ENCODE measurements around the gene BAHD1.

The BAHD1 gene

GRCh38 chr15:40483919-40484318, 43.2 kb downstream of the BAHD1 start:
- no peak overlapping the region for H4K5ac ChIP-seq (ENCODE audit: low read length)
- no peak overlapping the region for H2BK120ac ChIP-seq (ENCODE audit: low read depth, low read length)
- no peak for DNase-seq
- no peaks in the 10 kb centered on the region for H3K27me3 ChIP-seq (ENCODE audit: insufficient read depth, low read length, poor library complexity)
- no peaks in the 10 kb centered on the region for H3K4me1 ChIP-seq (ENCODE audit: control insufficient read depth, low read depth, low read length)
- no peaks in the 10 kb centered on the region for H3K79me2 ChIP-seq (ENCODE audit: control insufficient read depth, insufficient read depth, low read length)
- H2BK15ac ChIP-seq (replicated peaks; ENCODE audit: low read depth): no peak overlapping the region
- no peak overlapping the region for H3K27ac ChIP-seq (ENCODE audit: low read depth, low read length)
- H3K23ac ChIP-seq (ENCODE audit: low read length): no peak overlapping the region
- no peak overlapping the region for H3K4ac ChIP-seq (ENCODE audit: low read depth, low read length)
- no peak overlapping the region for H2AK5ac ChIP-seq (ENCODE audit: low read length)
- H3K4me3 ChIP-seq (ENCODE audit: low read length): no peak overlapping the region
- WGBS (ENCODE audit: extremely low coverage, insufficient coverage, low lambda C conversion rate): no CpG with 5 or more reads among the region's 2 CpGs
- no peaks in the 10 kb centered on the region for H3K36me3 ChIP-seq (ENCODE audit: control insufficient read depth, insufficient read depth, low read length)
- H3K9ac ChIP-seq (ENCODE audit: low read length): no peak overlapping the region
- H4K8ac ChIP-seq (ENCODE audit: low read depth, low read length): no peak overlapping the region
- H3K79me1 ChIP-seq (ENCODE audit: low read length): no peaks in the 10 kb centered on the region
- H3K18ac ChIP-seq (ENCODE audit: low read length): no peak overlapping the region
- no peak overlapping the region for H3K56ac ChIP-seq (ENCODE audit: low read length)
- H2BK5ac ChIP-seq (ENCODE audit: low read length): no peak overlapping the region
- H3K4me2 ChIP-seq (ENCODE audit: low read length): no peak overlapping the region

- no peak overlapping the region for H3K18ac ChIP-seq (ENCODE audit: low read length)
- no peak overlapping the region for H2BK15ac ChIP-seq (replicated peaks; ENCODE audit: low read depth)
- no peaks in the 10 kb centered on the region for H3K79me2 ChIP-seq (ENCODE audit: control insufficient read depth, insufficient read depth, low read length)
- no peak overlapping the region for H2AK5ac ChIP-seq (ENCODE audit: low read length)
- H3K56ac ChIP-seq (ENCODE audit: low read length): no peak overlapping the region
- no peak overlapping the region for H3K4ac ChIP-seq (ENCODE audit: low read depth, low read length)
- no peaks in the 10 kb centered on the region for H3K36me3 ChIP-seq (ENCODE audit: control insufficient read depth, insufficient read depth, low read length)
- H3K4me2 ChIP-seq (ENCODE audit: low read length): no peak overlapping the region
- no peaks in the 10 kb centered on the region for H3K4me1 ChIP-seq (ENCODE audit: control insufficient read depth, low read depth, low read length)
- DNase-seq: no peak
- no peaks in the 10 kb centered on the region for H3K27me3 ChIP-seq (ENCODE audit: insufficient read depth, low read length, poor library complexity)
- no peaks in the 10 kb centered on the region for H3K79me1 ChIP-seq (ENCODE audit: low read length)
- no peak overlapping the region for H2BK120ac ChIP-seq (ENCODE audit: low read depth, low read length)
- no peak overlapping the region for H2BK5ac ChIP-seq (ENCODE audit: low read length)
- no peak overlapping the region for H3K23ac ChIP-seq (ENCODE audit: low read length)
- no peak overlapping the region for H3K27ac ChIP-seq (ENCODE audit: low read depth, low read length)
- H3K9ac ChIP-seq (ENCODE audit: low read length): no peak overlapping the region
- no peak overlapping the region for H3K4me3 ChIP-seq (ENCODE audit: low read length)
- no CpG with 5 or more reads among the region's 36 CpGs for WGBS (ENCODE audit: extremely low coverage, insufficient coverage, low lambda C conversion rate)
- no peak overlapping the region for H4K8ac ChIP-seq (ENCODE audit: low read depth, low read length)
- no peak overlapping the region for H4K5ac ChIP-seq (ENCODE audit: low read length)
These were observed 45.5 kb downstream of the BAHD1 start for GRCh38 chr15:40486066-40486770.

GRCh38 chr15:40487816-40488682, 47.3 kb downstream of the BAHD1 start:
- H3K79me2 ChIP-seq (ENCODE audit: control insufficient read depth, insufficient read depth, low read length): no peaks in the 10 kb centered on the region
- DNase-seq: no peak
- H3K4me2 ChIP-seq (ENCODE audit: low read length): no peak overlapping the region
- H3K79me1 ChIP-seq (ENCODE audit: low read length): no peaks in the 10 kb centered on the region
- no peaks in the 10 kb centered on the region for H3K4me1 ChIP-seq (ENCODE audit: control insufficient read depth, low read depth, low read length)
- H2AK5ac ChIP-seq (ENCODE audit: low read length): no peak overlapping the region
- H3K27me3 ChIP-seq (ENCODE audit: insufficient read depth, low read length, poor library complexity): no peaks in the 10 kb centered on the region
- H3K9ac ChIP-seq (ENCODE audit: low read length): no peak overlapping the region
- no peak overlapping the region for H2BK120ac ChIP-seq (ENCODE audit: low read depth, low read length)
- H2BK15ac ChIP-seq (replicated peaks; ENCODE audit: low read depth): no peak overlapping the region
- H3K23ac ChIP-seq (ENCODE audit: low read length): no peak overlapping the region
- no peak overlapping the region for H4K8ac ChIP-seq (ENCODE audit: low read depth, low read length)
- H3K36me3 ChIP-seq (ENCODE audit: control insufficient read depth, insufficient read depth, low read length): no peaks in the 10 kb centered on the region
- no peak overlapping the region for H3K56ac ChIP-seq (ENCODE audit: low read length)
- no peak overlapping the region for H4K5ac ChIP-seq (ENCODE audit: low read length)
- H3K27ac ChIP-seq (ENCODE audit: low read depth, low read length): no peak overlapping the region
- H3K18ac ChIP-seq (ENCODE audit: low read length): no peak overlapping the region
- WGBS (ENCODE audit: extremely low coverage, insufficient coverage, low lambda C conversion rate): no CpG with 5 or more reads among the region's 35 CpGs
- H3K4ac ChIP-seq (ENCODE audit: low read depth, low read length): no peak overlapping the region
- no peak overlapping the region for H3K4me3 ChIP-seq (ENCODE audit: low read length)
- H2BK5ac ChIP-seq (ENCODE audit: low read length): no peak overlapping the region

- Histone ChIP-seq H3K27me3 (ENCODE audit: insufficient read depth, low read length, poor library complexity) (no peaks in the 10 kb centered on the region), H3K27ac (ENCODE audit: low read depth, low read length) (no peak overlapping the region), H3K79me1 (ENCODE audit: low read length) (no peaks in the 10 kb centered on the region), H3K4me1 (ENCODE audit: control insufficient read depth, low read depth, low read length) (no peaks in the 10 kb centered on the region), H3K9ac (ENCODE audit: low read length) (no peak overlapping the region), H4K5ac (ENCODE audit: low read length) (no peak overlapping the region), H3K4me2 (ENCODE audit: low read length) (no peak overlapping the region), H3K4me3 (ENCODE audit: low read length) (no peak overlapping the region), H2BK15ac (replicated peaks; ENCODE audit: low read depth) (no peak overlapping the region), H3K18ac (ENCODE audit: low read length) (no peak overlapping the region), H4K8ac (ENCODE audit: low read depth, low read length) (no peak overlapping the region), H2BK5ac (ENCODE audit: low read length) (no peak overlapping the region), H2AK5ac (ENCODE audit: low read length) (no peak overlapping the region), H3K56ac (ENCODE audit: low read length) (no peak overlapping the region), H3K36me3 (ENCODE audit: control insufficient read depth, insufficient read depth, low read length) (no peaks in the 10 kb centered on the region), H3K23ac (ENCODE audit: low read length) (no peak overlapping the region), H3K79me2 (ENCODE audit: control insufficient read depth, insufficient read depth, low read length) (no peaks in the 10 kb centered on the region), H3K4ac (ENCODE audit: low read depth, low read length) (no peak overlapping the region), H2BK120ac (ENCODE audit: low read depth, low read length) (no peak overlapping the region)
- no peak for DNase-seq
- WGBS (ENCODE audit: extremely low coverage, insufficient coverage, low lambda C conversion rate): no CpG with 5 or more reads among the region's 47 CpGs
These were observed 48.8 kb downstream of the BAHD1 start for GRCh38 chr15:40489274-40490175.

GRCh38 chr15:40493089-40493840, 52.5 kb downstream of the BAHD1 start:
- Histone ChIP-seq H2BK120ac (ENCODE audit: low read depth, low read length) (no peak overlapping the region), H3K23ac (ENCODE audit: low read length) (no peak overlapping the region), H4K8ac (ENCODE audit: low read depth, low read length) (no peak overlapping the region), H3K79me2 (ENCODE audit: control insufficient read depth, insufficient read depth, low read length) (no peaks in the 10 kb centered on the region), H2AK5ac (ENCODE audit: low read length) (no peak overlapping the region), H3K36me3 (ENCODE audit: control insufficient read depth, insufficient read depth, low read length) (no peaks in the 10 kb centered on the region), H3K79me1 (ENCODE audit: low read length) (no peaks in the 10 kb centered on the region), H3K27ac (ENCODE audit: low read depth, low read length) (no peak overlapping the region), H3K4me3 (ENCODE audit: low read length) (no peak overlapping the region), H2BK5ac (ENCODE audit: low read length) (no peak overlapping the region), H3K27me3 (ENCODE audit: insufficient read depth, low read length, poor library complexity) (no peaks in the 10 kb centered on the region), H4K5ac (ENCODE audit: low read length) (no peak overlapping the region), H3K56ac (ENCODE audit: low read length) (no peak overlapping the region), H3K18ac (ENCODE audit: low read length) (no peak overlapping the region), H3K4me2 (ENCODE audit: low read length) (no peak overlapping the region), H3K9ac (ENCODE audit: low read length) (no peak overlapping the region), H3K4ac (ENCODE audit: low read depth, low read length) (no peak overlapping the region), H3K4me1 (ENCODE audit: control insufficient read depth, low read depth, low read length) (no peaks in the 10 kb centered on the region), H2BK15ac (replicated peaks; ENCODE audit: low read depth) (no peak overlapping the region)
- WGBS (ENCODE audit: extremely low coverage, insufficient coverage, low lambda C conversion rate): no CpG with 5 or more reads among the region's 8 CpGs
- no peak for DNase-seq

Measured in mesendoderm (in vitro differentiated cells).